ENCODE data around the gene NLRC5. TPM values are rescaled to one million over a fixed set of nuclear protein-coding genes. Genes with fewer than 3 reads are reported as not detected.

The NLRC5 gene
- total RNA-seq, 4 donors from 2014 or later, result 21.8 to 52.4 (median 32.0) TPM

DNA sequence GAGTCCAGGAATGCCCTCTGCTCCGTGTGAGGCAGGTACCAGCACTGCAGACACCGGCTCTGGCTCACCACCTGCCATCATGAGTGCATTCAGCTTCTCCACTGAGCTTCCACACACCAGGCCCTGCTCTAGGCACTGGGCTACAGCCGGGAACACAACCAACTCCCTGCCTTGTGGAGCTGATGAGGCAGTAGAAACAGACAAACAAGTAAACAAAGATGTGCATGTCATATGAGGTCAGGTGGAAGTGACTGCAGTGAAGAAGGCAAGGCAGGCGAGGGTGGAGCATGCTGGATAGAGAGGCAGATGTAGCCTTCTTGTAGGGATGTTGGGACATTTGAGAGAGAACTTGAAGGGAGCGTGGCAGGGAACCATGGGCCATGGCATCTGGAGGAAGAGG, 5.0 kb downstream of the NLRC5 start:
- TF ChIP-seq, protein P1, sequence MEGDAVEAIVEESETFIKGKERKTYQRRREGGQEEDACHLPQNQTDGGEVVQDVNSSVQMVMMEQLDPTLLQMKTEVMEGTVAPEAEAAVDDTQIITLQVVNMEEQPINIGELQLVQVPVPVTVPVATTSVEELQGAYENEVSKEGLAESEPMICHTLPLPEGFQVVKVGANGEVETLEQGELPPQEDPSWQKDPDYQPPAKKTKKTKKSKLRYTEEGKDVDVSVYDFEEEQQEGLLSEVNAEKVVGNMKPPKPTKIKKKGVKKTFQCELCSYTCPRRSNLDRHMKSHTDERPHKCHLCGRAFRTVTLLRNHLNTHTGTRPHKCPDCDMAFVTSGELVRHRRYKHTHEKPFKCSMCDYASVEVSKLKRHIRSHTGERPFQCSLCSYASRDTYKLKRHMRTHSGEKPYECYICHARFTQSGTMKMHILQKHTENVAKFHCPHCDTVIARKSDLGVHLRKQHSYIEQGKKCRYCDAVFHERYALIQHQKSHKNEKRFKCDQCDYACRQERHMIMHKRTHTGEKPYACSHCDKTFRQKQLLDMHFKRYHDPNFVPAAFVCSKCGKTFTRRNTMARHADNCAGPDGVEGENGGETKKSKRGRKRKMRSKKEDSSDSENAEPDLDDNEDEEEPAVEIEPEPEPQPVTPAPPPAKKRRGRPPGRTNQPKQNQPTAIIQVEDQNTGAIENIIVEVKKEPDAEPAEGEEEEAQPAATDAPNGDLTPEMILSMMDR (IDR thresholded peaks at IDR 0.05), result no peak
- no peak for TF ChIP-seq POLR2A (IDR thresholded peaks at IDR 0.05)
- DNase-seq (ENCODE audit: low spot score in 2 of 2), result peak in 1 of 2 donors; percentile 76
- WGBS, 2 donors, result 61 to 74% methylated on average over 5 of the region's 5 CpGs
- no peak overlapping the region for H3K4me3 ChIP-seq (ENCODE audit: low read depth, poor library complexity, severe bottlenecking)
- intact Hi-C loops (cut with DNase I; ENCODE audit: low total_unique reads), result no loop called here

GRCh38 chr16:56995136-56995805, 5.9 kb downstream of the NLRC5 start:
- 81 to 82% methylated on average over 12 of the region's 12 CpGs for WGBS, 2 donors
- intact Hi-C loops (cut with DNase I; ENCODE audit: low total_unique reads), result no loop called here
- no peak for TF ChIP-seq POLR2A (IDR thresholded peaks at IDR 0.05)
- TF ChIP-seq, protein P1 (IDR thresholded peaks at IDR 0.05), result no peak
- no peak overlapping the region for H3K4me3 ChIP-seq (ENCODE audit: low read depth, poor library complexity, severe bottlenecking)
- peak in 1 of 2 donors; percentile 70 for DNase-seq (ENCODE audit: low spot score in 2 of 2)

GRCh38 chr16:56997264-56997663, 7.9 kb downstream of the NLRC5 start:
- no peak overlapping the region for H3K4me3 ChIP-seq (ENCODE audit: low read depth, poor library complexity, severe bottlenecking)
- WGBS, 2 donors, result 93 to 94% methylated on average over 5 of the region's 5 CpGs
- intact Hi-C loops (cut with DNase I; ENCODE audit: low total_unique reads), result no loop called here
- peak in 1 of 2 donors; percentile 40 for DNase-seq (ENCODE audit: low spot score in 2 of 2)
- no peak for TF ChIP-seq POLR2A (IDR thresholded peaks at IDR 0.05)
- TF ChIP-seq, protein P1 (IDR thresholded peaks at IDR 0.05), result no peak

DNA sequence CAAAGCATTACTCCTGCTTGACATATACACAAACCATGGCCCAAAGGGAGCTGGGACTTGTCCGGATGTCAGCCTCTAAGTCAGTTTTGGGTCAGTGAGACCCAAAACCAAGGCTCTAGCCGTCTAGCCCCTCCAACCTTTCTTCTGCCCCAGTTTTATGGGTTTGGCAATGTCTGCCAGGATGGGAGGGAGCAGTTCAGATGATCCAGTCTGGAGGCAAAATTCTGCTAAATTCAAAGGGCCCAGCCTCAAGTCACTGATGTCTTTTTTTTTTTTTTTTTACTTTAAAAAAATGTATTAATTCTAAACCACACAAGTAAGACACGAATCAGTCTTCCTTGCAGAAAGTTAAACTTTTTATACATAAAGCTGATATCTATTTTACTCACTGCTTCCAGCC, 8.6 kb downstream of the NLRC5 start:
- H3K4me3 ChIP-seq (ENCODE audit: low read depth, poor library complexity, severe bottlenecking), result no peak overlapping the region
- DNase-seq (ENCODE audit: low spot score in 2 of 2), result peak in 1 of 2 donors; percentile 20
- intact Hi-C loops (cut with DNase I; ENCODE audit: low total_unique reads), result no loop called here
- TF ChIP-seq, protein P1 (IDR thresholded peaks at IDR 0.05), result no peak
- TF ChIP-seq POLR2A (IDR thresholded peaks at IDR 0.05), result no peak
- 47 to 67% methylated on average over 3 of the region's 3 CpGs for WGBS, 2 donors

- WGBS, 2 donors, result 79 to 81% methylated on average over 3 of the region's 3 CpGs
- TF ChIP-seq POLR2A (IDR thresholded peaks at IDR 0.05), result no peak
- TF ChIP-seq, protein P1 (IDR thresholded peaks at IDR 0.05), result no peak
- intact Hi-C loops (cut with DNase I; ENCODE audit: low total_unique reads), result no loop called here
- H3K4me3 ChIP-seq (ENCODE audit: low read depth, poor library complexity, severe bottlenecking), result no peak overlapping the region
- DNase-seq (ENCODE audit: low spot score in 2 of 2), result no peak
Measured at GRCh38 chr16:56998352-56998751, 9.0 kb downstream of the NLRC5 start.

DNA sequence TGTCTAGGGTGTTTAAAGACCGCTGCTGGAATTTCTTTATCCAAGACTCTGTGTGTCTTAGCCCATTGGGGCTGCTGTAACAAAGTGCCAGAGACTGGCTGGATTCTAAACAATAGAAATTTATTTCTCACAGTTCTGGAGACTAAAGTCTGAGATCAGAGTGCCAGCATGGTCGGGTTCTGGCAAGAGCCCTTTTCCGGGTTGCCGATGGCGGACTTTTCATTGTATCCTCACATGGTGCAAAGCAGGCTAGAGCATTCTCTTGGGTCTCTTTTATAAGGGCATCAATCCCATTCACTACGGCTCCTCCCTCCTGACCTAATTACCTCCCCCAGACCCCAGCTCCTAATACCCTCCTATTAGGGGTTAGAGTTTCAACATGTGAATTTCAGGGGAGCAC, 9.5 kb downstream of the NLRC5 start:
- WGBS, 2 donors, result 64 to 72% methylated on average over 6 of the region's 6 CpGs
- H3K4me3 ChIP-seq (ENCODE audit: low read depth, poor library complexity, severe bottlenecking), result no peak overlapping the region
- peak in 1 of 2 donors; percentile 70 for DNase-seq (ENCODE audit: low spot score in 2 of 2)
- TF ChIP-seq, protein P1 (IDR thresholded peaks at IDR 0.05), result no peak
- TF ChIP-seq POLR2A (IDR thresholded peaks at IDR 0.05), result no peak
- intact Hi-C loops (cut with DNase I; ENCODE audit: low total_unique reads), result no loop called here

All from lower leg skin (tissue), 4 donors.